ENCODE data around the gene GLS.

The GLS gene

GRCh38 chr2:190943706-190944105, 63.1 kb downstream of the GLS start (continued):
- TF ChIP-seq ZNF529 (tag by site-specific recombination; IDR thresholded peaks at IDR 0.05; ENCODE audit: insufficient replicate concordance) (no peak), ZNF449 (tag by site-specific recombination; IDR thresholded peaks at IDR 0.05) (no peak), ZNF394 (tag by site-specific recombination; IDR thresholded peaks at IDR 0.05; ENCODE audit: borderline replicate concordance) (no peak), ZNF184 (tag by site-specific recombination; IDR thresholded peaks at IDR 0.05) (no peak), ZNF777 (tag by site-specific recombination; IDR thresholded peaks at IDR 0.05; ENCODE audit: borderline replicate concordance) (no peak), ZNF560 (tag by site-specific recombination; IDR thresholded peaks at IDR 0.05; ENCODE audit: borderline replicate concordance) (no peak), ZSCAN30 (tag by site-specific recombination; IDR thresholded peaks at IDR 0.05) (no peak)

- ChIA-PET CTCF (interaction anchor here (0.6 to 2.9 kb wide), 11 partner anchors 8 to 271 kb away, joined by 3 to 11 read pairs (median 4); no protein-coding TSS in a partner anchor), POLR2A (interaction anchor here (1.3 to 3.5 kb wide), 3 partner anchors 33 to 73 kb away, joined by 3 to 18 read pairs (median 9); partner anchors contain the start of gene GLS)
- Histone ChIP-seq H3K27ac (ENCODE audit: extremely low read depth, low read depth, low read length) (no peak overlapping the region), H3K9me3 (ENCODE audit: control insufficient read depth, insufficient read depth, low read depth, low read length) (no peaks in the 10 kb centered on the region), H3K4me3 (ENCODE audit: low read depth, low read length) (no peak overlapping the region), H3K4me1 (ENCODE audit: control insufficient read depth, insufficient read depth, low read length) (peaks cover 6% of the 10 kb centered on the region), H3K36me3 (ENCODE audit: control insufficient read depth in 2 of 2, insufficient read depth in 1 of 2, low read length in 2 of 2) (no peaks in the 10 kb centered on the region)
- peak; percentile 37; the same call in 1 of the 2 replicates for TF ChIP-seq PRDM6 (tag by site-specific recombination; IDR thresholded peaks at IDR 0.05)
- no peak for TF ChIP-seq ZNF76 (tag by site-specific recombination; IDR thresholded peaks at IDR 0.05; ENCODE audit: borderline replicate concordance, low read depth)
Measured at GRCh38 chr2:190947141-190947540, 66.5 kb downstream of the GLS start.

GRCh38 chr2:190947711-190948251, 67.2 kb downstream of the GLS start:
- ChIA-PET POLR2A (interaction anchor here (1.3 to 3.5 kb wide), 3 partner anchors 32 to 72 kb away, joined by 3 to 18 read pairs (median 9); partner anchors contain the start of gene GLS), CTCF (interaction anchor here (0.5 to 2.9 kb wide), 11 partner anchors 8 to 166 kb away, joined by 3 to 11 read pairs (median 4); no protein-coding TSS in a partner anchor)
- TF ChIP-seq ZNF645 (tag by site-specific recombination; IDR thresholded peaks at IDR 0.05) (no peak), ZNF2 (tag by site-specific recombination; IDR thresholded peaks at IDR 0.05) (no peak), ZNF148 (tag by site-specific recombination; IDR thresholded peaks at IDR 0.05; ENCODE audit: borderline replicate concordance) (no peak), WT1 (tag by site-specific recombination; IDR thresholded peaks at IDR 0.05) (no peak), ZBTB17 (tag by site-specific recombination; IDR thresholded peaks at IDR 0.05) (peak; percentile 33; the same call in 1 of the 2 replicates), SETDB1 (IDR thresholded peaks at IDR 0.05; ENCODE audit: insufficient read length, low read length) (no peak), ZNF366 (tag by site-specific recombination; conservative IDR thresholded peaks at IDR 0.05) (no peak), EGR2 (tag by site-specific recombination; IDR thresholded peaks at IDR 0.05; ENCODE audit: low read depth) (peak; percentile 37; the same call in 1 of the 2 replicates), ZFHX2 (tag by site-specific recombination; conservative IDR thresholded peaks at IDR 0.05) (peak; percentile 62), KLF10 (tag by site-specific recombination; IDR thresholded peaks at IDR 0.05) (0 out of 2 replicates have a peak, but pooled peaks have one; percentile 39), ZNF239 (tag by site-specific recombination; IDR thresholded peaks at IDR 0.05) (no peak), ZNF785 (tag by site-specific recombination; IDR thresholded peaks at IDR 0.05) (no peak), ZNF558 (tag by site-specific recombination; IDR thresholded peaks at IDR 0.05) (no peak), ZNF274 (IDR thresholded peaks at IDR 0.05; ENCODE audit: low read length) (no peak), ZNF274 (tag by site-specific recombination; IDR thresholded peaks at IDR 0.05; ENCODE audit: borderline replicate concordance) (no peak), ZBTB26 (tag by site-specific recombination; optimal IDR thresholded peaks at IDR 0.05) (no peak)
- Histone ChIP-seq H3K4me3 (ENCODE audit: low read depth, low read length) (peak overlapping the region; percentile 6; the same call in 1 of the 2 replicates), H3K36me3 (ENCODE audit: control insufficient read depth in 2 of 2, insufficient read depth in 1 of 2, low read length in 2 of 2) (no peaks in the 10 kb centered on the region), H3K4me1 (ENCODE audit: control insufficient read depth, insufficient read depth, low read length) (peaks cover 6% of the 10 kb centered on the region), H3K9me3 (ENCODE audit: control insufficient read depth, insufficient read depth, low read depth, low read length) (no peaks in the 10 kb centered on the region), H3K27ac (ENCODE audit: extremely low read depth, low read depth, low read length) (peak overlapping the region; percentile 29; the same call in 1 of the 2 replicates)

Data from HEK293 (cell line).